ENCODE data around the gene GDAP2.

GDAP2 gene

DNA sequence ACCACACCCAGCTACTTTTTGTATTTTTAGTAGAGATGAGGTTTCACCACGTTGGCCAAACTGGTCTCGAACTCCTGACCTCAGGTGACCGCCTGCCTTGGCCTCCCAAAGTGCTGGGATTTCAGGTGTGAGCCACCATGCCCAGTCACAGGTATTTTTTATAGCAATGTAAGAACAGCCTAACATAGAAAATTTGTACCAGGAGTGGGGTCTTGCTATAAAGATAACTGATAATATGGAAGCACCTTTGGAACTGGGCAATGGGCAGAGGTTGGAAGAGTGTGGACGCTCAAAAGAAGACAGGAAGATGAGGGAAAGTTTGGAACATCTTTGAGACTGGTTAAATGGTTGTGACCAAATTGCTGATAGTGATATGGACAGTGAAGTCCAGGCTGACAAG lies 99.2 kb downstream of the GDAP2 start:
- TF ChIP-seq, protein P1, sequence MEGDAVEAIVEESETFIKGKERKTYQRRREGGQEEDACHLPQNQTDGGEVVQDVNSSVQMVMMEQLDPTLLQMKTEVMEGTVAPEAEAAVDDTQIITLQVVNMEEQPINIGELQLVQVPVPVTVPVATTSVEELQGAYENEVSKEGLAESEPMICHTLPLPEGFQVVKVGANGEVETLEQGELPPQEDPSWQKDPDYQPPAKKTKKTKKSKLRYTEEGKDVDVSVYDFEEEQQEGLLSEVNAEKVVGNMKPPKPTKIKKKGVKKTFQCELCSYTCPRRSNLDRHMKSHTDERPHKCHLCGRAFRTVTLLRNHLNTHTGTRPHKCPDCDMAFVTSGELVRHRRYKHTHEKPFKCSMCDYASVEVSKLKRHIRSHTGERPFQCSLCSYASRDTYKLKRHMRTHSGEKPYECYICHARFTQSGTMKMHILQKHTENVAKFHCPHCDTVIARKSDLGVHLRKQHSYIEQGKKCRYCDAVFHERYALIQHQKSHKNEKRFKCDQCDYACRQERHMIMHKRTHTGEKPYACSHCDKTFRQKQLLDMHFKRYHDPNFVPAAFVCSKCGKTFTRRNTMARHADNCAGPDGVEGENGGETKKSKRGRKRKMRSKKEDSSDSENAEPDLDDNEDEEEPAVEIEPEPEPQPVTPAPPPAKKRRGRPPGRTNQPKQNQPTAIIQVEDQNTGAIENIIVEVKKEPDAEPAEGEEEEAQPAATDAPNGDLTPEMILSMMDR (conservative IDR thresholded peaks at IDR 0.05) = no peak

DNA sequence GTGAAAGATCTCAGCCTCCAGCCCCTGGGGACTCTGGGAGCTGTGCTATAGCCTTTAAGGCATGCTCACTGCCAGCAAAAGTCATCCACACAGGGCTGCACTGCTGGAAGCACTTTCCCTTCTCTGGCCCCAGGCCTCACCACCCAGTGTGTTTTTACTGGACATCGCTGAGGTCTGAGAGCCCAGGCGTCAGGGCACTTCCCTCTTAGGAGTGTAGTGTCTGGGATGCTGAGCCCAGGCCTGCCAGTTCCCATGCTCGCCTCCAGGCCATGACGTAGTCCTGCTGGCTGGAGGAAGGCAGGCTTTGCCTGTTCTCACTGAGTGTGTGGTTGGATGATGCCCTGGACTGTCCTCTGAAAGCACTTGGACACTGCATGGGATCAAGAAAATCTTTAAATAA lies 101.2 kb downstream of the GDAP2 start:
- no peak overlapping the region for H3K27ac ChIP-seq
- TF ChIP-seq, protein P1 (conservative IDR thresholded peaks at IDR 0.05) = no peak

More for the DNA sequence above, 99.2 kb downstream of the GDAP2 start:
- no peak overlapping the region for H3K27ac ChIP-seq

DNA sequence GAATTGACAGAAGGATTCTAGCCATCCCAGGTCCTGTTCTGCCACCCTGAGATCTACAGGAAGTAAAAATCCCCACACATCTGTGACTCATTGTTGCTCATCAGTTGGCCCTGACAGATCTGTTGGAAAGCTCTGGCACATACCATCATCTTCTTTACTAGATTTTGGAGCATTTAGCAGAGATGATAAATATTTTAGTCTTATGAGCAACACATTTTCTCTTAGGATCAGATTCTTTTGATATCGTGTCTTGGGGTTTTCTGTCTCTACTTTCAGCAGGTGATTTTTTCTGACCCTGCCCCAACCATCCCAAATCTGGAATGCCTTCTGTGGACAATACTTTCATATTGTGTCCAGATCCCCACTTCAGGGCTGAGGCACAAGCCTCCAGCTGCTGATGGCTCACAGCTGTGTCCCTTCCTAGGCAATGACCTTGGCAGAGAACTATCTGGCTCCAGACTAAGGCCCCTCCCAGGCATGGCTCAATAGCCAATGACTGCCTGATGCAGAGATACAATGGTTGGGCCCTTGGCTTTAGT lies 102.8 kb downstream of the GDAP2 start:
- H3K27ac ChIP-seq = no peak overlapping the region
- TF ChIP-seq, protein P1 (conservative IDR thresholded peaks at IDR 0.05) = no peak

DNA sequence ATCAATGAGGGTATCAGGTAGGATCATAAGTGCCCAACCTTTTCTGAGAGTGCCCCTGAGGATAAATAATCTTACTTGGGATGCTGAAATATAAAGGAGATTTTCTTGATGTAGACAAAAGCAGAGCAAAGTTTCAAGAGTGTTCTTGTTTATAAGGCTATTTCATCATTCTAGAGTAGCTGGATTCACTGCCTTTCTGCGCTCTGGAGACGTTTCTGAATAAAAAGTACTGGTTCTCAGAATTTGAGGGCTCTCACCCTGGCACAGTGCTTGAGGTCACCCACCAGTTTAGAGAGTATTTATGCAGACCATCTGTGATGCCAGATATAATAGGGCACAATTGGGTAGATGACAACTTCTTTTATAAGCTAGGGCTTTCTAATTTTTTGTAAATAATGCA lies 103.3 kb downstream of the GDAP2 start:
- H3K27ac ChIP-seq = no peak overlapping the region
- TF ChIP-seq, protein P1 (conservative IDR thresholded peaks at IDR 0.05) = no peak

DNA sequence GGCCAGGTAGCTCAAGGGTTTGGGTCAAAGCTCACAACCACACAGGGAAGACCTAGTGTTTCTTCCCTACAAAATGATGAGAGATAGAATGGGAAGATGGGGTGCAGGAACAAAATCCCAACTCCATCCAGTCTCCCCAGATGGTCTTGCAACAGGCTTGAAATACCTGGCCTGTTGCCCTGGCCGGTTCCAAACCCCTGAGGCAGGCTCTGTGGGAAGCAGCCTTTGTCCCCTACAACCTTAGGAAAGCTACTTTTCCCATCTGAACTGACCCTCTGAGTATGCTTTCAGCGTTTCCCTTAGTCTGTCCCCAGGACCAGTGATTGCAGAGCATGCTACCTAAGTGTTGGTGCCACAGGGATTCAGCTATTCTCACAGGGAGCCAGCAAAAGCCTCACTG lies 104.0 kb downstream of the GDAP2 start:
- no peak overlapping the region for H3K27ac ChIP-seq
- TF ChIP-seq, protein P1 (conservative IDR thresholded peaks at IDR 0.05) = no peak

DNA sequence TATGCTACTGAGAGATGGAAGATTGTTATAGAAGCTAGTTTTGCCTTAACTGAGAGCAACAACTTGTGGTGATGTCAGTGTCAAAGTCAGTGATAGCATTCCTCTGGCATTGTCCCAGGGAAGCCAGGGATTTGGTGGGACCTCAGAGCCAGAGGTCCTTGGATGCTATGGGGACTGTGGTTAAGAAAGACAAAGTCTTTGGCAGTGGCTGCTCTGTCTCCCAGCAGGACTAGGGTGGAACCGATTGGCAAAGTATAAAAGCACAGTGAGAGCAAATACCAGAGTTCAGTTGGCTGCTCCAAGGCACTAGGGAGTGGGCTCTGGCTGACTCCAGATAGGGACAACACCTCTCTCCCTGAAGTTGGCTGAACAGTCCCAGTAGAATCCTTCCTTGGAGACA lies 104.8 kb downstream of the GDAP2 start:
- TF ChIP-seq, protein P1 (conservative IDR thresholded peaks at IDR 0.05) = no peak
- H3K27ac ChIP-seq = no peak overlapping the region

DNA sequence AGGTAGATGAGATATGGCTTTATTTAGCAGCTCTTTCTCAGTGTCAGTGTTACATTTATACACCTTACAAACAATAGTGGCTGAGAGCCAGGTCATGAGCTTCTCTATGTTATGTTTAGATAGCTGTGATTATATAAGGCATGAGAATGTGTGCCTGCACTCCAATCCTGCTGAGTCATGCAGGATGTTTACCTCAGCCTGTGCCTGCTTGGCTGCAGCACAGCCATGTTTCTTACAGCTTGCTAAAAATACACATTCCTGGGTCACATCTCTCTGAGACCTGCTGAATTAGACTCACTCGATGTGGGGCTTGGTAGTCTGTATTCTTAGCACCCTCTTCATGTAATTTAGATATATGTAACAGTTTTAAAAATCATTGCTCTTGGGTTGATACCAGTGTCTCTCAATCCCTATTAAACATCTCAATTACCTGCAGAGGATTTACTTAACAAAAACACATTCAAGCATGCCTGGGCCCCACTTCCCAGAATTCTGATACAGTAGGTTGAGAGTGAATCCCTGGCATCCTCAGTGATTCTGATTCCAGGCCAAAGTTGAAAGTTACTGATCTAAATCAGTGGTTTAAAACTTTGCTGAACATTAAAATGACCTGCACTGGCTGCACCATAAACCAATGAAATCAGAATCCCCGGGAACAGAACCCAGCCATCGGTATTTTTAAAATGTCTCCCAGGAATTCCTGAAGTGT lies 107.5 kb downstream of the GDAP2 start:
- TF ChIP-seq, protein P1 (conservative IDR thresholded peaks at IDR 0.05) = no peak
- no peak overlapping the region for H3K27ac ChIP-seq

Data from VCaP (cell line).